D721Med (cell line): Measurements from ENCODE around the gene LRRC36.

Experiments
- DNase-seq: peaks from one replicate; pipeline ENCODE4 v3.0.0; 2011; ENCODE audit warnings: low spot score; ENCODE audit not compliant: insufficient read length
- FAIRE-seq: peaks from 2 replicates; lab custom pipeline; 2011; peaks lifted over from hg19 to GRCh38; lab: Jason Lieb, UNC
- CTCF ChIP-seq: IDR thresholded peaks from 2 replicates; pipeline ENCODE4 v1.5.1; 2012; ENCODE audit warnings: mild to moderate bottlenecking, control low read depth; ENCODE audit not compliant: insufficient read depth; ENCODE audit errors: missing control alignments

LRRC36 gene

GRCh38 chr16:67284699-67285646 is 41.6 kb upstream of the LRRC36 start:
- DNase-seq (no peak), FAIRE-seq (no peak)
- no peak for TF ChIP-seq CTCF

- no peak for FAIRE-seq
- no peak for TF ChIP-seq CTCF
These were observed 40.0 kb upstream of the LRRC36 start for GRCh38 chr16:67286441-67287235.

GRCh38 chr16:67287960-67288359 is 38.7 kb upstream of the LRRC36 start:
- FAIRE-seq: no peak
- TF ChIP-seq CTCF: no peak
- DNase-seq: no peak

More at GRCh38 chr16:67286441-67287235, 40.0 kb upstream of the LRRC36 start:
- DNase-seq: no peak

- DNase-seq: no peak
- no peak for FAIRE-seq
- TF ChIP-seq CTCF: no peak
These were observed 35.2 kb upstream of the LRRC36 start for GRCh38 chr16:67291461-67291860.

GRCh38 chr16:67294171-67294757 is 32.4 kb upstream of the LRRC36 start:
- DNase-seq: no peak
- TF ChIP-seq CTCF: no peak
- FAIRE-seq: no peak

GRCh38 chr16:67294938-67295361 is 31.7 kb upstream of the LRRC36 start:
- no peak for TF ChIP-seq CTCF
- FAIRE-seq: no peak
- DNase-seq: no peak
